Measurements from ENCODE around the gene ACSF2. TPM values are rescaled to one million over a fixed set of nuclear protein-coding genes. Genes with fewer than 3 reads are reported as not detected.
"Not testable (repeated sequence)": the region's sequence is repeated elsewhere in the genome, so short reads cannot be mapped to it uniquely, and the experiment has no call there.

The ACSF2 gene
- total and polyA plus RNA-seq, 8 donors = 60.9 to 148 (median 124) TPM

DNA sequence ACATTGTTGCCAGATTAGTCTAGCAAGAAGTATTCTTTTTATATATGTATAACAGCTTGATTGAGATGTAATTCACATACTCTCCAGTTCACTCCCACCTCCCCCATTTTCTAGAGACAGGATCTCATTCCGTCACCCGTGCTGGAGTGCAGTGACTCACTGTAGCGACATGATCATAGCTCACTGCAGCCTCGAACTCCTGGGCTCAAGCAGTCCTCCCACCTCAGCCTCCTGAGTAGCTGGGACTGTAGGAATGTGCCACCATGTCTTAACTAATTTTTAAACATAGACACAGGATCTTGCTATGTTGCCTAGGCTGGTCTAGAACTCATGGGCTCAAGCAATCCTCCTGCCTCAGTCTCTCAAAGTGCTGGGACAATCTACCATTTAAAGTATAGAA is 49.3 kb downstream of the ACSF2 start:
- peaks cover 7 to 21% of the 10 kb centered on the region in 2 donors for H3K4me1 ChIP-seq
- no peak overlapping the region for H3K4me3 ChIP-seq
- H3K36me3 ChIP-seq = peaks cover 0 to 25% of the 10 kb centered on the region in 2 donors
- H3K9me3 ChIP-seq = no peaks in the 10 kb centered on the region
- DNase-seq (peak in 1 of 4 donors; percentile 13), ATAC-seq (no peak)
- peaks cover 0 to 10% of the 10 kb centered on the region in 2 donors for H3K27me3 ChIP-seq
- H3K27ac ChIP-seq = no peak overlapping the region
- intact Hi-C loops (cut with DNase I) = no loop called here
- TF ChIP-seq, protein P1, sequence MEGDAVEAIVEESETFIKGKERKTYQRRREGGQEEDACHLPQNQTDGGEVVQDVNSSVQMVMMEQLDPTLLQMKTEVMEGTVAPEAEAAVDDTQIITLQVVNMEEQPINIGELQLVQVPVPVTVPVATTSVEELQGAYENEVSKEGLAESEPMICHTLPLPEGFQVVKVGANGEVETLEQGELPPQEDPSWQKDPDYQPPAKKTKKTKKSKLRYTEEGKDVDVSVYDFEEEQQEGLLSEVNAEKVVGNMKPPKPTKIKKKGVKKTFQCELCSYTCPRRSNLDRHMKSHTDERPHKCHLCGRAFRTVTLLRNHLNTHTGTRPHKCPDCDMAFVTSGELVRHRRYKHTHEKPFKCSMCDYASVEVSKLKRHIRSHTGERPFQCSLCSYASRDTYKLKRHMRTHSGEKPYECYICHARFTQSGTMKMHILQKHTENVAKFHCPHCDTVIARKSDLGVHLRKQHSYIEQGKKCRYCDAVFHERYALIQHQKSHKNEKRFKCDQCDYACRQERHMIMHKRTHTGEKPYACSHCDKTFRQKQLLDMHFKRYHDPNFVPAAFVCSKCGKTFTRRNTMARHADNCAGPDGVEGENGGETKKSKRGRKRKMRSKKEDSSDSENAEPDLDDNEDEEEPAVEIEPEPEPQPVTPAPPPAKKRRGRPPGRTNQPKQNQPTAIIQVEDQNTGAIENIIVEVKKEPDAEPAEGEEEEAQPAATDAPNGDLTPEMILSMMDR (IDR thresholded peaks at IDR 0.05) = no peak

DNA sequence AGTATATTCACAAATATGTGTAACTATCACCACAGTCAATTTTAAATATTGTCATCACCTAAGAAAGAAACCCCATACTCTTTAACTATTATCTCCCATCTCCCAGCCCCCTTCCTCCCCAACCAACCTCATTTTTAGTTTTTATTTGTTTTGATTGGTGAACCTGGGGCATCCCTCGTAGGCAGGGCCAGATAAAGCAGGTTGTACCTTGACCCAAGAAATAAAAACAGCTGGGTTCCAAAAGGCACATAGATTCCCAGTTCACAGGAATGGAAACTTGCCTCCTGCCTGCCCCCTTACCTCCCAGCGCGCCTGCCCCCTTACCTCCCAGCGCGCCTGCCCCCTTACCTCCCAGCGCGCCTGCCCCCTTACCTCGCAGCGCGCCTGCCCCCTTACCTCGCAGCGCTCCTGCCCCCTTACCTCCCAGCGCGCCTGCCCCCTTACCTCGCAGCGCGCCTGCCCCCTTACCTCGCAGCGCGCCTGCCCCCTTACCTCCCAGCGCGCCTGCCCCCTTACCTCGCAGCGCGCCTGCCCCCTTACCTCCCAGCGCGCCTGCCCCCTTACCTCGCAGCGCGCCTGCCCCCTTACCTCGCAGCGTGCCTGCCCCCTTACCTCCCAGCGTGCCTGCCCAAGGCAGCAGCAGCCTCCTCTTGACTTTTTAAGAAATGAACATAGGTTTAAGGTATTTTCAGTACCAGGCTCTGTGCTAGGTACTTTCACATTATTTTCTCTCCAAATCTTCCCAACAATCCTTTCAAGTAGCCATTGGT is 49.9 kb downstream of the ACSF2 start:
- H3K27me3 ChIP-seq; H3K9me3 ChIP-seq; intact Hi-C loops (cut with DNase I); ATAC-seq; H3K27ac ChIP-seq; H3K4me3 ChIP-seq: not testable (repeated sequence)
- peak in 1 of 4 donors; percentile 14 for DNase-seq
- peaks cover 0 to 25% of the 10 kb centered on the region in 2 donors for H3K36me3 ChIP-seq
- peaks cover 7 to 27% of the 10 kb centered on the region in 2 donors for H3K4me1 ChIP-seq

DNA sequence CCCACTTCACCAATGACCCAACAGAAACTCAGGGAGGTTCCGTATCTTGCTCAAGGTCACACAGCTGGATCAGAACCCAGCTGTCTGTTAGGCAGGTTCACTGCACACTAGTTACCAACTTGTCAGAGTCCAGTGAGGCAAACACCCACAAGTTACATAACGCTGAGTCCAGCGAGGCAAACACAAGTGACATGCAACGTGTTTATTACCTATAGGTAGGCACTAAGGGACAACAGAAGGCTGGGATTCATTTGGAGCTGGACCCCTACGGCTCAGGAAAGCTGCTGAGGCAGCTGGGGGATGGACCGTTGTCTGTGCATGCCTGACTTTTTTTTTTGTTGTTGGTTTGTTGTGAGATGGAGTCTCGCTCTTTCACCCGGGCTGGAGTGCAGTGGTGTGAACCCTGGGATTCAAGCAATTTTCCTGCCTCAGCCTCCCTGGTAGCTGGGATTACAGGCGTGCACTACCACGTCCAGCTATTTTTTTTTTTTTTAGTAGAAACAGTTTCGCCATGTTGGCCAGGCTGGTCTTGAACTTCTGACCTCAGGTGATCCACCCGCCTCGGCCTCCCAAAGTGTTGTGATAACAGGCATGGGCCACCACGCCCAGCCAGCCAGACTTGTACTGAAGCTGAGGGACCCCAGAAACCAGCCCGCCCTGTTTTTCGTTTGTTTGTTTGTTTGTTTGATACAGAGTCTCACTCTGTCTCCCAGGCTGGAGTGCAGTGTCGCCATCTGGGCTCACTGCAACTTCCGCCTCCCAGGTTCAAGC is 50.7 kb downstream of the ACSF2 start:
- Histone ChIP-seq H3K36me3 (peaks cover 0 to 17% of the 10 kb centered on the region in 2 donors), H3K9me3 (no peaks in the 10 kb centered on the region), H3K27ac (no peak overlapping the region), H3K27me3 (peaks cover 0 to 10% of the 10 kb centered on the region in 2 donors), H3K4me3 (no peak overlapping the region), H3K4me1 (peaks cover 7 to 34% of the 10 kb centered on the region in 2 donors)
- DNase-seq (peak in 1 of 4 donors; percentile 2), ATAC-seq (no peak)
- TF ChIP-seq, protein P1 (IDR thresholded peaks at IDR 0.05) = no peak
- intact Hi-C loops (cut with DNase I) = no loop called here

DNA sequence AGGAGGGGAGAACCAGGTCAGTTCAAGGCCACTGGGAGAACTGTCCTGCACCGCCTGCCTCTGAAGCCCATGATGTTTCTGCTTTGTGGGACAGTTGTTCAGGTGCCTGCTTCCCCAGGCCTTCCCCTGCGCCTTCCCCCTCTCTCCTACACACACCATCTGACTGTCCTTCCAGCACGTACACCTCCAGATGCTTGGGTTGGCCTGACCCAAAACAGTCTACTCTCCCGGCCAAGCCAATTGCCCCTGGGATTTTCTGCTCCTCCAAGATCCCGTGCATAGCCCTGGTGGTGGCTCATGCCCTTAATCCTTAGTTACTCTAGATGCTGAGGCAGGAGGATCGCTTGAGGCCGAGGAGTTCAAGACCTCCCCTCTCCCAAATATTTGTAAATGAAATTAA is 52.0 kb downstream of the ACSF2 start:
- DNase-seq = peak in 1 of 4 donors; percentile 19
- Histone ChIP-seq H3K4me3 (no peak overlapping the region), H3K27me3 (peaks cover 0 to 10% of the 10 kb centered on the region in 2 donors), H3K9me3 (no peaks in the 10 kb centered on the region), H3K36me3 (peaks cover 0 to 17% of the 10 kb centered on the region in 2 donors), H3K4me1 (peaks cover 7 to 46% of the 10 kb centered on the region in 2 donors), H3K27ac (peak overlapping the region; percentile 84 to 89)
- no peak for ATAC-seq
- intact Hi-C loops (cut with DNase I) = no loop called here
- TF ChIP-seq, protein P1 (IDR thresholded peaks at IDR 0.05) = no peak

DNA sequence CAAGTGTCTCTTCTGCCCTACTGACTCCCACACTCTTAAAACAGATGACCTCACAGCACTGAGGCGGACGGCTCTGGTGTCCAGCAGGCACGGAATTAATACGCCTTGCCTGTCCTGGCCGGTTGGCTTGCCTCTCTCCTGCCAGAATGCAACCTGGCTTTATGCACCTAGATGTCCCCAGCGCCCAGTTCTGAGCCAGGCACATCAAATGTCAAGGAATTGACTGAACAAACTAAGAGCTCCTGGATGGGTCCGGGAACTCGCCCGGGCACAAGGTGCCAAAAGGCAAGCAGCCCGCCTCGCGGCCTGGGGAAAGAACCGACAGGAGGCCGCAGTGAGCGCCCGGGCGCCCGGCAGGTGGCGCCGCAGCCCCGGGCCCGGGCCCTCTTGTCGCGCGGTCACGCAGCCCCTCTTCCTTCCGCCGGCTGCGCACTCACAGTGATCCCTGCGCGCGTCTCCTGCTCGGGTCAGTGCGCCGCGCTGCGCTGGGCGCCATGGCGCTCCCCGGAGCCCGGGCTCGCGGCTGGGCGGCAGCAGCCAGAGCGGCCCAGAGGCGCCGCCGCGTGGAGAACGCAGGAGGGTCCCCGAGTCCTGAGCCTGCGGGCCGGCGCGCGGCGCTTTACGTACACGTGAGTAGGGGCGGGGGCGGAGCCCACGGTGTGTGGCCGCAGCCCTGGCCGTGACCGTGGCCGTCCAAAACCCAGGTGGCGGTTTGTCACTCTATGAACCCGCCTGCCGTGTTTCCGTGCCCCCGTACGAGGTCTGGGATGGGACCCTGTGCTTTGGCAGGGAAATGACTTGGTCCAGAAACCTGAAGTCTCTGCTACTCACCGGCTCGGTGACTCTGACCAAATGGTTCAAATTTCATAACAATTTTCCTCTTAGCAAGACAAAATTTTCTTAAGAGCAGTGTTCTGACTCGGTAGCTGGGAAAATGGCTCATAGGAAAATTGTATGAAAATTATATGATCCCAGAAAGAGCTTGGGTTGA is 52.7 kb downstream of the ACSF2 start, which contains the start of gene RSAD1:
Gene RSAD1 (plus strand): TSS at position 470 of the 991 bp plus-strand sequence. CDS start 25 bp downstream, at position 495.
- peak within 1 kb of the TSS; percentile 80 to 90 for H3K4me3 ChIP-seq
- H3K36me3 ChIP-seq = peaks cover 0 to 17% of the 10 kb centered on the region in 2 donors
- intact Hi-C loops (cut with DNase I) = no loop called here
- peaks cover 7 to 46% of the 10 kb centered on the region in 2 donors for H3K4me1 ChIP-seq
- TF ChIP-seq, protein P1 (IDR thresholded peaks at IDR 0.05) = peak; percentile 89 to 95
- peak within 1 kb of the TSS; percentile 84 to 89 for H3K27ac ChIP-seq
- peak; percentile 86 for ATAC-seq
- peaks cover 0 to 10% of the 10 kb centered on the region in 2 donors for H3K27me3 ChIP-seq
- DNase-seq = peak; percentile 87 to 97 (median 90)
- no peaks in the 10 kb centered on the region for H3K9me3 ChIP-seq
